HG03565 (cell line): ENCODE measurements around the gene MAVS.
"Not testable (repeated sequence)": the region's sequence is repeated elsewhere in the genome, so short reads cannot be mapped to it uniquely, and the experiment has no call there.

ENCODE experiments used
- ATAC-seq: cut with Tn5 transposase; IDR thresholded peaks from one replicate; pipeline ENCODE4 v1.9.1; 2021; ENCODE audit warnings: mild to moderate bottlenecking, moderate library complexity; ENCODE audit not compliant: unreplicated experiment

Gene MAVS

GRCh38 chr20:3814928-3815495 lies 31.6 kb upstream of the MAVS start:
- ATAC-seq: no peak

- ATAC-seq: no peak
Measured at GRCh38 chr20:3815703-3816315, 30.8 kb upstream of the MAVS start.

GRCh38 chr20:3818155-3819151 lies 28.2 kb upstream of the MAVS start:
- ATAC-seq: no peak

GRCh38 chr20:3819411-3820047 lies 27.1 kb upstream of the MAVS start:
- no peak for ATAC-seq

GRCh38 chr20:3820048-3820900 lies 26.4 kb upstream of the MAVS start, which contains the start of gene AP5S1:
Gene AP5S1, plus strand, starts transcription at chr20:3820547. Its CDS starts 1,571 bp downstream, at chr20:3822118.
- peak; percentile 73 for ATAC-seq

- no peak for ATAC-seq
Measured at GRCh38 chr20:3820901-3821727, 25.5 kb upstream of the MAVS start.

- no peak for ATAC-seq
Measured at GRCh38 chr20:3821996-3822395, 24.6 kb upstream of the MAVS start.

- ATAC-seq: no peak
Measured at GRCh38 chr20:3823881-3824280, 22.8 kb upstream of the MAVS start.

- ATAC-seq: no peak
Measured at GRCh38 chr20:3825526-3825925, 21.1 kb upstream of the MAVS start.

- ATAC-seq: no peak
Measured at GRCh38 chr20:3826420-3826819, 20.2 kb upstream of the MAVS start.

- no peak for ATAC-seq
Measured at GRCh38 chr20:3828798-3829197, 17.8 kb upstream of the MAVS start.

- ATAC-seq: not testable (repeated sequence)
Measured at GRCh38 chr20:3829891-3830290, 16.7 kb upstream of the MAVS start.

GRCh38 chr20:3836132-3836531 lies 10.5 kb upstream of the MAVS start:
- no peak for ATAC-seq

- ATAC-seq: no peak
Measured at GRCh38 chr20:3839328-3839727, 7.3 kb upstream of the MAVS start.

- not testable (repeated sequence) for ATAC-seq
Measured at GRCh38 chr20:3840201-3840600, 6.4 kb upstream of the MAVS start.

- no peak for ATAC-seq
Measured at GRCh38 chr20:3842348-3842930, 4.2 kb upstream of the MAVS start.

- ATAC-seq: no peak
Measured at GRCh38 chr20:3843490-3843889, 3.1 kb upstream of the MAVS start.

GRCh38 chr20:3843990-3844619 lies 2.5 kb upstream of the MAVS start:
- ATAC-seq: not testable (repeated sequence)

- no peak for ATAC-seq
Measured at GRCh38 chr20:3846378-3846739, 275 bp upstream of the MAVS start.
